ENCODE measurements around the gene IGSF21. TPM values are rescaled to one million over a fixed set of nuclear protein-coding genes. Genes with fewer than 3 reads are reported as not detected.
"Not testable (repeated sequence)": the region's sequence is repeated elsewhere in the genome, so short reads cannot be mapped to it uniquely, and the experiment has no call there.

IGSF21 gene
- polyA plus RNA-seq, 1 of the 3 experiments (the other 2 are of a cell fraction) = not detected

DNA sequence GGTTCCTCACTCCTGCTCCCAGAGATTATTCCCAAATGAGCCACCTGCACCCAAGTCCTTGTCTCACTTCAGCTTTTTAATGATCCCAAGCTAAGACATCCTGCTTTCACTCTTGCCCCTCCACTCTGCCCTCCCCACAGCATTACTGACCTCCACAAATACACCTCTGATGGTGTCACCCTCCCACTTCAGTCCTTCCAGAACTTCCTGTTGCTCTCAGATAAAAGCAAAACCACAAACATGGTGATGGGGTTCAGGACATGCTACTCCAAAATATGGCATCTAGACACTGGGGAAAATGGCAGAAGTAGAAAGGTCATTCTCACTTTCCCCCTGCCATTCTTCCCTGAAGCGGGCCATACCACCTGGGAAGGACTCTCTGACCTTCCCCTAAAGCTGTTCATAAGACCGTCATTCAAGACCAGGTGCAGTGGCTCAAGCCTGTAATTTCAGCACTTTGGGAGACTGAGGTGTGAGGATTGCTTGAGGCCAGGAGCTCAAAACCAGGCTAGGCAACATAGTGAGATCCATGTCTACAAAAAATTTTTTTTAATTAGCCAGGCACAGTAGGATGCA is 307.4 kb downstream of the IGSF21 start:
- no peak overlapping the region for H3K4me3 ChIP-seq (ENCODE audit: low read depth in 2 of 2, low read length in 1 of 2)
- H3K9me2 ChIP-seq = no peaks in the 10 kb centered on the region
- H4K20me1 ChIP-seq (ENCODE audit: insufficient read depth) = no peaks in the 10 kb centered on the region
- CTCF ChIA-PET = no interaction called here
- H3K4me2 ChIP-seq = no peak overlapping the region
- no peaks in the 10 kb centered on the region for H3F3A ChIP-seq (replicated peaks; ENCODE audit: insufficient read depth)
- no peak overlapping the region for H2AFZ ChIP-seq (ENCODE audit: low read depth)
- no peaks in the 10 kb centered on the region for H3K36me3 ChIP-seq (replicated peaks in 1 of 2; ENCODE audit: control insufficient read depth in 1 of 2, insufficient read depth in 2 of 2, low read length in 1 of 2)
- POLR2A ChIA-PET = no interaction called here
- H3K9ac ChIP-seq = no peak overlapping the region
- 25% methylated on average over 2 of the region's 2 CpGs for WGBS (ENCODE audit: low lambda C conversion rate)
- no peaks in the 10 kb centered on the region; the same call in 1 of the 2 replicates for H3K9me3 ChIP-seq
- H3K27ac ChIP-seq (ENCODE audit: low read depth in 2 of 2, low read length in 1 of 2) = no peak overlapping the region
- H3K4me1 ChIP-seq (ENCODE audit: control insufficient read depth in 1 of 2, insufficient read depth in 2 of 2, low read depth in 1 of 2, low read length in 1 of 2) = no peaks in the 10 kb centered on the region
- no peaks in the 10 kb centered on the region for H3K27me3 ChIP-seq (ENCODE audit: insufficient read depth)
- DNase-seq = no peak
- H3K79me2 ChIP-seq (ENCODE audit: insufficient read depth) = no peaks in the 10 kb centered on the region
- TF ChIP-seq RAD21 (IDR thresholded peaks at IDR 0.05; ENCODE audit: low read length) (no peak), NRF1 (IDR thresholded peaks at IDR 0.05; ENCODE audit: low read depth, low read length) (no peak), GABPA (IDR thresholded peaks at IDR 0.05; ENCODE audit: low read depth) (no peak)

DNA sequence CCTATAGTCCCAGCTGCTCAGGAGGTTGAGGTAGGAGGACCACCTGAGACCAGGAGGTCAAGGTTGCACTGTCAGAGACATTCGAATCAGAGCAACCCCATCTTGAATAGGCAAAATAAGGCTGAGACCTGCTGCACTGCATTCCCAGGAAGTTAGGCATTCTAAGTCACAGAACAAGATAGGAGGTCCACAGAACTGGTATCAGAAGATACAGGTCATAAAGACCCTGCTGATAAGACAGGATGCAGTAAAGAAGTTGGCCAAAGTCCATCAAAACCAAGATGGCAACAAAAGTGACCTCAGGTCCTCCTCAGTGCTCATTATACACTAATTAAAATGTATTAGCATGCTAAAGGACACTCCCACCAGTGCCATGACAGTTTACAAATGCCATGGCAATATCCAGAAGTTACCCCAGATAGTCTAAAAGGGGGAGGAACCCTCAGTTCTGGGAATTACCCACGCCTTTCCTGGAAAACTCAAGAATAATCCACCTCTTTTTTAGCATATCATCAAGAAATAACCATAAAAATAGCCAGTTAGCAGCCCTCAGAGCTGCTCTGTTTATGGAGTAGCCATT is 307.9 kb downstream of the IGSF21 start:
- no peaks in the 10 kb centered on the region for H3K9me2 ChIP-seq
- H3K9me3 ChIP-seq = no peaks in the 10 kb centered on the region; the same call in 1 of the 2 replicates
- no peaks in the 10 kb centered on the region for H3K27me3 ChIP-seq (ENCODE audit: insufficient read depth)
- CTCF ChIA-PET = no interaction called here
- no peak overlapping the region for H2AFZ ChIP-seq (ENCODE audit: low read depth)
- H3K79me2 ChIP-seq (ENCODE audit: insufficient read depth) = no peaks in the 10 kb centered on the region
- no peak overlapping the region for H3K4me3 ChIP-seq (ENCODE audit: low read depth in 2 of 2, low read length in 1 of 2)
- POLR2A ChIA-PET = no interaction called here
- no peak for TF ChIP-seq TAF1 (IDR thresholded peaks at IDR 0.05; ENCODE audit: borderline replicate concordance, low read depth, low read length)
- no peak for TF ChIP-seq FOXJ3 (CRISPR knock-in tag; IDR thresholded peaks at IDR 0.05)
- no peak for TF ChIP-seq ELF1 (IDR thresholded peaks at IDR 0.05)
- TF ChIP-seq GATA2 (CRISPR knock-in tag; IDR thresholded peaks at IDR 0.05) = no peak
- no peak for TF ChIP-seq EZH2phosphoT487 (IDR thresholded peaks at IDR 0.05; ENCODE audit: borderline replicate concordance, low read depth)
- no peak for TF ChIP-seq RAD21 (IDR thresholded peaks at IDR 0.05; ENCODE audit: low read length)
- TF ChIP-seq JUND (IDR thresholded peaks at IDR 0.05) = no peak
- TF ChIP-seq, protein P1, sequence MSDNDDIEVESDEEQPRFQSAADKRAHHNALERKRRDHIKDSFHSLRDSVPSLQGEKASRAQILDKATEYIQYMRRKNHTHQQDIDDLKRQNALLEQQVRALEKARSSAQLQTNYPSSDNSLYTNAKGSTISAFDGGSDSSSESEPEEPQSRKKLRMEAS (IDR thresholded peaks at IDR 0.05; ENCODE audit: low read depth) = no peak
- no peak for TF ChIP-seq POLR2AphosphoS5 (IDR thresholded peaks at IDR 0.05; ENCODE audit: low read depth, low read length)
- TF ChIP-seq, protein P2, sequence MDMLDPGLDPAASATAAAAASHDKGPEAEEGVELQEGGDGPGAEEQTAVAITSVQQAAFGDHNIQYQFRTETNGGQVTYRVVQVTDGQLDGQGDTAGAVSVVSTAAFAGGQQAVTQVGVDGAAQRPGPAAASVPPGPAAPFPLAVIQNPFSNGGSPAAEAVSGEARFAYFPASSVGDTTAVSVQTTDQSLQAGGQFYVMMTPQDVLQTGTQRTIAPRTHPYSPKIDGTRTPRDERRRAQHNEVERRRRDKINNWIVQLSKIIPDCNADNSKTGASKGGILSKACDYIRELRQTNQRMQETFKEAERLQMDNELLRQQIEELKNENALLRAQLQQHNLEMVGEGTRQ (IDR thresholded peaks at IDR 0.05; ENCODE audit: borderline replicate concordance, low read depth, low read length) = no peak
- no peak for TF ChIP-seq NRF1 (IDR thresholded peaks at IDR 0.05; ENCODE audit: low read depth, low read length)
- no peak for TF ChIP-seq GABPA (IDR thresholded peaks at IDR 0.05; ENCODE audit: low read depth)
- TF ChIP-seq FOSL2 (IDR thresholded peaks at IDR 0.05; ENCODE audit: borderline replicate concordance, low read depth) = no peak
- no peak for TF ChIP-seq MEF2A (IDR thresholded peaks at IDR 0.05; ENCODE audit: borderline replicate concordance, low read depth)
- TF ChIP-seq MXI1 (IDR thresholded peaks at IDR 0.05; ENCODE audit: low read depth, low read length) = no peak
- no peak for TF ChIP-seq SMC3 (IDR thresholded peaks at IDR 0.05; ENCODE audit: low read depth, low read length)
- no peak for TF ChIP-seq YY1 (IDR thresholded peaks at IDR 0.05; ENCODE audit: low read depth)
- no peak for TF ChIP-seq CHD2 (IDR thresholded peaks at IDR 0.05; ENCODE audit: low read length, partially characterized antibody)
- TF ChIP-seq RCOR1 (IDR thresholded peaks at IDR 0.05; ENCODE audit: low read length) = no peak
- TF ChIP-seq NFIC (IDR thresholded peaks at IDR 0.05; ENCODE audit: borderline replicate concordance) = no peak
- DNase-seq = no peak
- H3K27ac ChIP-seq (ENCODE audit: low read depth in 2 of 2, low read length in 1 of 2) = no peak overlapping the region
- H3F3A ChIP-seq (replicated peaks; ENCODE audit: insufficient read depth) = no peaks in the 10 kb centered on the region
- 8% methylated on average over 2 of the region's 2 CpGs for WGBS (ENCODE audit: low lambda C conversion rate)
- no peaks in the 10 kb centered on the region for H4K20me1 ChIP-seq (ENCODE audit: insufficient read depth)
- no peaks in the 10 kb centered on the region for H3K36me3 ChIP-seq (replicated peaks in 1 of 2; ENCODE audit: control insufficient read depth in 1 of 2, insufficient read depth in 2 of 2, low read length in 1 of 2)
- H3K4me1 ChIP-seq (ENCODE audit: control insufficient read depth in 1 of 2, insufficient read depth in 2 of 2, low read depth in 1 of 2, low read length in 1 of 2) = no peaks in the 10 kb centered on the region
- H3K4me2 ChIP-seq = no peak overlapping the region
- no peak overlapping the region for H3K9ac ChIP-seq

DNA sequence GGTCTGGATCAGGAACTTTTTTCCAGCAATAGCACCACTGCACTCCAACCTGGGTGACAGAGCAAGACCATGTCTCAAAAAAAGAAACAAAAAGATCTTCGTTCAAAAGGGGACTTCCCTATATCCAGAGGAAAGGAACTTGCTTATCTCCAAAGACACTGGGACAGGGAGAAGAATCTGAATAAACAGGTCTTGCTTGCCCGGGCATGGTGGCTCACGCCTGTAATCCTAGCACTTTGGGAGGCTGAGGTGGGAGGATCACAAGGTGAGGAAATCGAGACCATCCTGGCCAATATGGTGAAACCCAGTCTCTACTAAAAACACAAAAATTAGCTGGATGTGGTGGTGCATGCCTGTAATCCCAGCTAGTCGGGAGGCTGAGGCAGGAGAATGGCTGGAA is 308.5 kb downstream of the IGSF21 start:
- H3K4me2 ChIP-seq; H3K36me3 ChIP-seq (replicated peaks in 1 of 2; ENCODE audit: control insufficient read depth in 1 of 2, insufficient read depth in 2 of 2, low read length in 1 of 2); H2AFZ ChIP-seq (ENCODE audit: low read depth); H3K4me1 ChIP-seq (ENCODE audit: control insufficient read depth in 1 of 2, insufficient read depth in 2 of 2, low read depth in 1 of 2, low read length in 1 of 2); H3K4me3 ChIP-seq (ENCODE audit: low read depth in 2 of 2, low read length in 1 of 2); CTCF ChIA-PET; H3K9me3 ChIP-seq; POLR2A ChIA-PET; H3F3A ChIP-seq (replicated peaks; ENCODE audit: insufficient read depth); H3K27ac ChIP-seq (ENCODE audit: low read depth in 2 of 2, low read length in 1 of 2); H3K79me2 ChIP-seq (ENCODE audit: insufficient read depth); DNase-seq; H4K20me1 ChIP-seq (ENCODE audit: insufficient read depth); H3K9me2 ChIP-seq; H3K9ac ChIP-seq; H3K27me3 ChIP-seq (ENCODE audit: insufficient read depth): not testable (repeated sequence)
- WGBS (ENCODE audit: low lambda C conversion rate) = 33% methylated on average over 5 of the region's 5 CpGs
